ENCODE results near the gene MTNR1B. TPM values are rescaled to one million over a fixed set of nuclear protein-coding genes. Genes with fewer than 3 reads are reported as not detected.

MTNR1B gene
- total and polyA plus RNA-seq, 2 of the 13 experiments (the other 11 are each of a cell fraction or from before 2014, with no cell fraction given), result not detected

GRCh38 chr11:93028960-93029522 is 59.6 kb downstream of the MTNR1B start (continued):
- no peak for TF ChIP-seq THAP11 (CRISPR knock-in tag; IDR thresholded peaks at IDR 0.05)
- TF ChIP-seq FOXK2 (IDR thresholded peaks at IDR 0.05), result no peak
- no peak for TF ChIP-seq U2AF1 (optimal IDR thresholded peaks at IDR 0.05; ENCODE audit: low read depth, low read length)
- no peak for TF ChIP-seq MIER3 (CRISPR knock-in tag; IDR thresholded peaks at IDR 0.05; ENCODE audit: borderline replicate concordance)
- no peak for TF ChIP-seq TCF12 (IDR thresholded peaks at IDR 0.05)
- no peak for TF ChIP-seq TCF12 (CRISPR knock-in tag; IDR thresholded peaks at IDR 0.05)
- TF ChIP-seq TP53 (CRISPR knock-in tag; conservative IDR thresholded peaks at IDR 0.05), result no peak
- no peak for TF ChIP-seq ATAD3A (CRISPR knock-in tag; IDR thresholded peaks at IDR 0.05)
- no peak for TF ChIP-seq ZNF891 (CRISPR knock-in tag; IDR thresholded peaks at IDR 0.05)

GRCh38 chr11:93031386-93031785 is 61.9 kb downstream of the MTNR1B start:
- BruUV-seq (replicated peaks), result no TSS peak
- Histone ChIP-seq H3K4me3 (replicated peaks in 1 of 3; ENCODE audit: insufficient read depth in 1 of 3, low read depth in 2 of 3, low read length in 3 of 3) (no peak overlapping the region), H2AFZ (ENCODE audit: low read length) (no peak overlapping the region), H3K4me2 (ENCODE audit: low read depth, low read length) (no peak overlapping the region), H3K36me3 (replicated peaks in 1 of 2; ENCODE audit: control insufficient read depth in 1 of 2, insufficient read depth in 2 of 2, low read length in 2 of 2) (no peaks in the 10 kb centered on the region), H3K9me3 (ENCODE audit: low read length) (no peaks in the 10 kb centered on the region), H3K27ac (ENCODE audit: extremely low read length, insufficient read depth, low read length) (no peak overlapping the region), H3K9ac (ENCODE audit: insufficient read depth, low read depth, low read length) (no peak overlapping the region), H3K79me2 (ENCODE audit: insufficient read depth, low read length) (no peaks in the 10 kb centered on the region), H3K27me3 (ENCODE audit: control insufficient read depth in 1 of 2, insufficient read depth in 2 of 2, low read length in 2 of 2) (no peaks in the 10 kb centered on the region; a peak in 1 of 5 replicates), H3K4me1 (ENCODE audit: insufficient read depth, low read length) (peaks cover 47% of the 10 kb centered on the region), H4K20me1 (ENCODE audit: insufficient read depth, low read length) (no peaks in the 10 kb centered on the region)
- no peak for ATAC-seq
- TF ChIP-seq KDM5A (IDR thresholded peaks at IDR 0.05; ENCODE audit: borderline replicate concordance, low read length), result no peak
- no peak for TF ChIP-seq MIXL1 (CRISPR knock-in tag; IDR thresholded peaks at IDR 0.05)
- TF ChIP-seq GLI4 (CRISPR knock-in tag; IDR thresholded peaks at IDR 0.05; ENCODE audit: borderline replicate concordance), result no peak
- no peak for TF ChIP-seq SOX5 (CRISPR knock-in tag; IDR thresholded peaks at IDR 0.05; ENCODE audit: borderline replicate concordance)
- TF ChIP-seq ZNF670 (CRISPR knock-in tag; IDR thresholded peaks at IDR 0.05; ENCODE audit: borderline replicate concordance), result no peak
- TF ChIP-seq, protein P1, sequence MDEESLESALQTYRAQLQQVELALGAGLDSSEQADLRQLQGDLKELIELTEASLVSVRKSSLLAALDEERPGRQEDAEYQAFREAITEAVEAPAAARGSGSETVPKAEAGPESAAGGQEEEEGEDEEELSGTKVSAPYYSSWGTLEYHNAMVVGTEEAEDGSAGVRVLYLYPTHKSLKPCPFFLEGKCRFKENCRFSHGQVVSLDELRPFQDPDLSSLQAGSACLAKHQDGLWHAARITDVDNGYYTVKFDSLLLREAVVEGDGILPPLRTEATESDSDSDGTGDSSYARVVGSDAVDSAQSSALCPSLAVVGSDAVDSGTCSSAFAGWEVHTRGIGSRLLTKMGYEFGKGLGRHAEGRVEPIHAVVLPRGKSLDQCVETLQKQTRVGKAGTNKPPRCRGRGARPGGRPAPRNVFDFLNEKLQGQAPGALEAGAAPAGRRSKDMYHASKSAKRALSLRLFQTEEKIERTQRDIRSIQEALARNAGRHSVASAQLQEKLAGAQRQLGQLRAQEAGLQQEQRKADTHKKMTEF (CRISPR knock-in tag; IDR thresholded peaks at IDR 0.05), result no peak
- WGBS (ENCODE audit: low lambda C conversion rate), result 61% methylated on average over 8 of the region's 8 CpGs
- FAIRE-seq, result no peak
- no peak for DNase-seq (ENCODE audit: low spot score)
- intact Hi-C loops (cut with micrococcal nuclease; ENCODE audit: unreplicated experiment) (no loop called here), in situ Hi-C loops (cut with HindIII; ENCODE audit: extremely low pct_ligation_motif_present, low pct_unique_long_range_greater_than_20kb) (no loop called here)
- ChIA-PET CTCF (ENCODE audit: low intra/inter-chr PET ratio, low total read pairs) (no interaction called here), POLR2A (no interaction called here)

Small RNA genes within 50 kb of the gene (small RNA-seq; reads per million reads assigned to genes)
- gene SNRPGP16 (ENCODE audit: insufficient read depth in 2 of 3, insufficient read length in 3 of 3, low read depth in 2 of 3, low replicate concordance in 1 of 3), result 0 reads per million in 3 experiments

Other genes starting within 250 kb of the MTNR1B start
- gene SLC36A4, start 228.3 kb downstream of the MTNR1B start, total RNA-seq (2016; rRNA removed; fragmentation: Illumina TruSeq; extraction: Trizol), result 7.3 and 7.5 TPM in 2 replicates
- 9.5 and 10.2 TPM in 2 replicates for gene SLC36A4, start 228.3 kb downstream of the MTNR1B start, polyA plus RNA-seq (2011; rRNA removed)